Measurements from ENCODE around the gene SHPK.
A peak's percentile ranks its signal among the peaks of the same experiment; 100 is the strongest.
"Not testable (repeated sequence)": the region's sequence is repeated elsewhere in the genome, so short reads cannot be mapped to it uniquely, and the experiment has no call there.

Gene SHPK

DNA sequence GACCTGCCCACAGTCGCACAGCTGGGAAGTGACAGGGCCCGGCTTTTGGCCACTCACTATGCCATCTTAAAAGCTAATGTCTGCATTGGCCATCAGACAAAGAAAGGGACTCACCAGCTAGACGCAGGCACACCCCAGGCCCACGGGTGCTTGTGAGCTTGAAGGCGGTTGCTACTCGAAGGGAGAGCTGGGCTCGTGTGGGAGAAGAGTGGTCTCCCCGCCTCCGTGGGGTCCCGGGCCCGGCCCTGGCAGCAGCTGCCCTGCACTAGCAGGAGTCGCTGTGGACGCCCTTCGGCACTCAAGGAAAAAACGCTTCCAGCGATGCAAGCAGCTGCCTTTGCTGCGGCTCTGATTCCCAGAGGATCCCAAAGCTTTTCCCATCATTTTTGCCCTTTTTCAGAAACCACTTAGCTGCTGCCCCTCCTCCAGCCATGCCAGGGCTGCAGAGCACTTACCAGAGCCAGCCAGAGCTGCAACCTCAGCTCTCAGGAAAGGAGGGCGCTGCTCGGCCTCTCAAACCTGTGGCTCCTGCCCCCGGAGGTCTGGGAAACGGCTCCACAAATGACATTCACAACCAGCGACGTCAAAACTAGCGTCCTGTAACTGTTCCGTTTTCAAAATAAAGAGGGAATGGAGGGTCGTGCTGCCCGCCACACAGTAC, 39.1 kb downstream of the SHPK start:
- Mint-ChIP-seq H3K9me3 (no peaks in the 10 kb centered on the region), H3K4me1 (ENCODE audit: low read depth) (peaks cover 11% of the 10 kb centered on the region), H3K27me3 (no peaks in the 10 kb centered on the region), H3K4me3 (no peak overlapping the region), H3K36me3 (ENCODE audit: low read depth) (peaks cover 87% of the 10 kb centered on the region), H3K27ac (no peak overlapping the region)
- intact Hi-C loops (cut with micrococcal nuclease), result no loop called here

DNA sequence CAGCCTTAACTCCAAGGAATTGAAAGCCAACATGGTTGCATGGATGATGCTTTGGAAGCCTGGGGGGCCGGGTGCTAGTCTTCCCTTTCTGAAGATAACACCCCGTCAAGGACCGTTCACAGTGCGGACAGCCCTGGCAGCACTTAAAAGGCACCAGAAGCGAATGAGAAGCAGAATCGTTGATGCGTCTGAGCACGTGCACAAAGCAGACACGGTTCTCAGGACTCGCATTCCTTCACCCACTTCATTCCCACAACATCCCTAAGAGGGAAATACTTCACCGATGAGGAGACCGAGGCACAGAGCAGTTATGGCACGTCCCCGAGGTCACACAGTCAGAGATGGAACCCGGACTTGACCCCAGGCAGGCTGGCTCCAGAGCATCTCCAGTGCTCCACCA, 41.1 kb downstream of the SHPK start:
- H3K27ac Mint-ChIP-seq, result no peak overlapping the region

DNA sequence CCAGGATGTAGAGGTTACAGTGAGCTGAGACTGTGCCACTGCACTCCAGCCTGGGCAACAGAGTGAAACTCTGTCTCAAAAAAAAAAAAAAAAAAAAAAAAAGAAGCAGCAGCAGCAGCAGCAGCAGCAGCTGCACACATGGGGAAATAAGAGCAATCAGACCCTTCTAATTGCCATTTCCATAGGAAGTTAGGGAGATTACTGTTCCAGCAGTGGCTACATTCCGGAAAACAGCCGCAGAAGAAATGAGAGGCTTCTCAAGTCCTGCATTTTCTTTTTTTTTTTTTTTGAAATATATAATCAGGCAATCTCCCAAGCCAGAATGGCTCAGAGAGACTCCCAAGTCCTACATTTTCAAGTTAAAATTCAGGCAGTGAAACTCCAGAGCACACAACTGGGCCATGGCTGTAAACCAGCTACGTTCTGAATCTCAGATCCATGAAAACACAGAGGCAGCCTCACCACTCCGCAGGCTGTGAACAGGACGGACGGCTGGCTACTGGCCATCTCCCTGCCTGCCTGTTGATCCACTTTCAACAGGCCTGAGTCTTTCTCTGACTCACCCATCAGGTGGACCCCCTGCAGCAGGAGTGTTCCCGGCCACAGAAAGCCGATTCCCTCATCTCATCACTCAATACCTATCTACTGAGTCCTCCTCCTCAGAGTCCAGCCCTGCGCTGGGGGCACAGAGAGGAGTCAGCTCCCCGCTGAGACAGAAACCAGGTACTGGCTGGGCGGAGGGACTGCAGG, 41.8 kb downstream of the SHPK start:
- intact Hi-C loops (cut with micrococcal nuclease), result no loop called here
- Mint-ChIP-seq H3K27me3 (no peaks in the 10 kb centered on the region), H3K27ac (no peak overlapping the region), H3K4me3 (no peak overlapping the region), H3K36me3 (ENCODE audit: low read depth) (peaks cover 90% of the 10 kb centered on the region), H3K9me3 (no peaks in the 10 kb centered on the region), H3K4me1 (ENCODE audit: low read depth) (no peaks in the 10 kb centered on the region)

More for the DNA sequence above, 41.1 kb downstream of the SHPK start:
- H3K4me3 Mint-ChIP-seq, result no peak overlapping the region
- H3K9me3 Mint-ChIP-seq, result no peaks in the 10 kb centered on the region
- H3K4me1 Mint-ChIP-seq (ENCODE audit: low read depth), result no peaks in the 10 kb centered on the region
- intact Hi-C loops (cut with micrococcal nuclease), result no loop called here
- H3K36me3 Mint-ChIP-seq (ENCODE audit: low read depth), result peaks cover 90% of the 10 kb centered on the region
- no peaks in the 10 kb centered on the region for H3K27me3 Mint-ChIP-seq

DNA sequence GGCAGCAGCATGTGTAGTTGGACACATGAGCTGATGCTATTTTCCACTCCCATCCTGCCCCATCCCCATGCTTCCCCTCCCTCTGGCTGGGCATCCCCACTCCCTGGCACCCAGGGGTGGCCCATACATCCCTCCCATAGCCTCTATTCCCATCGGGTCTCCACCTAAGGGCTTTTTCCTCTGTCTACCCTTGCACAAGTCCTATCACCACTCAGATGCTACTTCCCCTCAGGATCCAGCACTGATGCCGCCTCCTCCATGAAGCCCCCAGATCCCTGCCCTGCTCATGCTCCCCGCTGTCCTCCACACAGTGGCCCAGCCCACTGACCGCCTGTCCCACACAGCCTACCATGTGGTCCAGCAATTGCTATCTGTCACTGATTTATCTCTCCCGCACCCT, 42.7 kb downstream of the SHPK start:
- Mint-ChIP-seq H3K36me3 (ENCODE audit: low read depth) (peaks cover 93% of the 10 kb centered on the region), H3K27me3 (no peaks in the 10 kb centered on the region), H3K27ac (no peak overlapping the region), H3K4me3 (no peak overlapping the region), H3K4me1 (ENCODE audit: low read depth) (no peaks in the 10 kb centered on the region), H3K9me3 (no peaks in the 10 kb centered on the region)
- intact Hi-C loops (cut with micrococcal nuclease), result no loop called here

DNA sequence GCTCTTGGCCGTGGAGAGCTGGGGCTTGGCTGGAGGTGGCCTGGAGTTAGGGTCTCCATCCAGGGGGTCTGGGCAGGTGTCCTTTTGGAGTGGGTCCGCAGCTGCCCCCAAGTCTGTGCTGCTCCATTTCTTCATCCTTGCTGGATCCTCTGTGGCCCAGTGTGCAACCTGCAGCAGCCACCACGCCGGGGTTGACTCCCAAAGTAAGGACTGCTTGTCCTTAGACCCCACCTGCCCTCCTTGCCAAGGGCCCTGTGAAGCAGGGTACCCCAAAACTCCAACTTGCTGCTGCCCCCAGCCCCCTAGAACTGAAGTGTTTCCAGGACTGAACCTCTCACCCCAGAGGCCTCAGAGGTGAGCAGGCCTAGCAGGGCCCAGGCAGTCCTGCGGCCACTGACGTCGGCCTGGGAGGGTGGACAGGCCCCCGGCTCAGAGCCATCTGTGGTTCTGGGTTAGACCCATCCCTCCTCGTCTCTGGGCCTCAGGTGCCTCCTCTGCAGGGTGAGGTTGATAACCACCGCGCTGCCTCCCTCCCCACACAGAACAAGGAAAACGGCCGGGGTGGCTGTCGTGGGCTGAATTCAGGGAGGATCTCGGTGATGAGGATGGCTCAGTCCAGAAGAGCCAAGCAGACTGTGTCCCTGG, 43.7 kb downstream of the SHPK start:
- Mint-ChIP-seq H3K4me1 (ENCODE audit: low read depth) (no peaks in the 10 kb centered on the region), H3K4me3 (no peak overlapping the region)

DNA sequence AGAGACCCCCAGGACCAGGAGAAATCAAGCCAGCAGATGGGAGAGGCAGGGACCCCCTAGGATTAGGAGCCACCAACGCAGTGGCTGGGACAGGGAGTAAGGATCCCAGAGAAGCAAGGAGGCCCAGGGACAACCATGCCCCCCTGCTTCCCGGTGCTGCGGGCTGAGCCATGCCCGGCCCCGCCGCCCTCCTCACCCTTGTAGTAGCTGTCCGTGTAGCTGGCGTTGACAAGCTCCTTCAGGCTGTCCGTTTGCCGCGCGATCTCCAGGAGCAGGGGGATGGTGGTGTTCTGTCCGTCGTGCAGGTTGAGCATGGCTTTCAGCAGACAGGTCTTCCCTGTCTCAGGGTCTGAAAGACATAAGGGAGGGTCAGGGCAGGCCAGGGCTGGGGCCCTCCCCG, 45.3 kb downstream of the SHPK start:
- no peaks in the 10 kb centered on the region for H3K27me3 Mint-ChIP-seq
- intact Hi-C loops (cut with micrococcal nuclease), result no loop called here
- no peak overlapping the region for H3K27ac Mint-ChIP-seq
- no peaks in the 10 kb centered on the region for H3K9me3 Mint-ChIP-seq
- no peak overlapping the region for H3K4me3 Mint-ChIP-seq
- H3K36me3 Mint-ChIP-seq (ENCODE audit: low read depth), result peaks cover 93% of the 10 kb centered on the region
- H3K4me1 Mint-ChIP-seq (ENCODE audit: low read depth), result peaks cover 6% of the 10 kb centered on the region

More for the DNA sequence above, 43.7 kb downstream of the SHPK start:
- Mint-ChIP-seq H3K36me3 (ENCODE audit: low read depth) (peaks cover 93% of the 10 kb centered on the region), H3K9me3 (no peaks in the 10 kb centered on the region), H3K27ac (no peak overlapping the region), H3K27me3 (no peaks in the 10 kb centered on the region)
- intact Hi-C loops (cut with micrococcal nuclease), result no loop called here

DNA sequence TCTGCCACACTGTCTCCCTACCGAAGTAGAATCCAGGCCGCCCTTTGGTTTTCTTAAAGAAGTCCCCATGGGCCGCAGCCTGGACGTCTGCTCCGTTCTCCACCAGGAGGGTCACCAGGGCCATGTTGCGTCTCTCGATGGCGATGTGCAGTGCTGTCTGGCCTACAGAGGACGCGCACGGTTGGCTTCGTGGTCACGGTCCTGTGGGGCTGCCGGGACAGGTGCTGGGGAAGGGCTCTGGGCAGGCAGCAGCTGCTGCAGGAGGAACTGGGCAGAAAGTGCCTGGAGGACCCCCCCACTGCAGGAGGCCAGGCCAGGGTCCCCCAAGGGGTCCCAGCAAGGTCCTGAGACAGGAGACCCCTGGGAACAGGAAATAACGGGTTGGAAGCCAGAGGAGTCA, 45.8 kb downstream of the SHPK start:
- H3K4me1 Mint-ChIP-seq (ENCODE audit: low read depth), result peaks cover 10% of the 10 kb centered on the region
- H3K9me3 Mint-ChIP-seq, result no peaks in the 10 kb centered on the region
- no peak overlapping the region for H3K27ac Mint-ChIP-seq
- H3K27me3 Mint-ChIP-seq, result no peaks in the 10 kb centered on the region
- no peak overlapping the region for H3K4me3 Mint-ChIP-seq
- intact Hi-C loops (cut with micrococcal nuclease), result no loop called here
- peaks cover 95% of the 10 kb centered on the region for H3K36me3 Mint-ChIP-seq (ENCODE audit: low read depth)

DNA sequence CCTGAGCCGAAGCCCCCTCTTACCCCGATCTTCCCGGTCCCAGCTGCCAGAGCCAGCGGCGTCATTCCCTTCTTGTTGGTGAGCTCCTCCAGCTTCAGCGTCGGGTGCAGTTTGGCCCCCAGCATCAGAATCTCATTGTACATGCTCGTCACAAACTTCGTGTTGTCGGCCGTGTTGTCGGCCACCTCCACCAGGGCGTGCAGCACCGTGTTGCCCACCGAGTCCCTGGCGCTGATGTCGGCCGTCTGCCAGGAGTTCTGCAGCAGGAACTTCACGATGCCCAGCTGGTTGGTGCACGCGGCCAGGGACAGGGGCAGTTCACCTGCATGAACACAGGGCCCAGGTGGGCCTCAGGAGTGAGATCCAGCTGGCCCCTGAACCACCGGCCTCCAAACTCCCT, 46.3 kb downstream of the SHPK start:
- Mint-ChIP-seq H3K36me3 (ENCODE audit: low read depth) (peaks cover 95% of the 10 kb centered on the region), H3K4me3 (no peak overlapping the region), H3K9me3 (no peaks in the 10 kb centered on the region), H3K27ac (no peak overlapping the region), H3K27me3 (no peaks in the 10 kb centered on the region), H3K4me1 (ENCODE audit: low read depth) (peaks cover 10% of the 10 kb centered on the region)
- intact Hi-C loops (cut with micrococcal nuclease), result no loop called here

DNA sequence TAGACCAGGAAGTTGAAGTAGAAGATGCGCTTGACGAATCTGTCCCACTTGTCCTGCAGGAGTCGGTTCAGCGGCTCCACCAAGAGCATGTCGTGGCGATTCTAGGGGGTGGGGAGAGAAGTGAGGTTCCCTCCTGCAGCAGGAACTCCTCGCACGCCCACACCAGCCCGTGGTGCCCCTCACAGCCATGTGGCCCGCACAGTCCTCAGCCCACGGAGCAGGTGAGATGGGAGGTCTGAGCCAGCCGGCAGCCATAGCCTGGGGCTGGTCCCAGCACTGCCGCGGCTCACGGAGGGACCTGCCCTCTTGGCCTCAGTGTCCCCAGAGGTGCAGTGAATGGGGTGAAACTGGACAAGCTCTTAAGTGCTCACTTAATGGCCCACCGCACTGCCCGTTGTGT, 50.2 kb downstream of the SHPK start:
- Mint-ChIP-seq H3K4me3 (no peak overlapping the region), H3K36me3 (ENCODE audit: low read depth) (peaks cover 99% of the 10 kb centered on the region), H3K9me3 (no peaks in the 10 kb centered on the region), H3K27me3 (no peaks in the 10 kb centered on the region), H3K27ac (no peak overlapping the region), H3K4me1 (ENCODE audit: low read depth) (peaks cover 10% of the 10 kb centered on the region)
- intact Hi-C loops (cut with micrococcal nuclease), result no loop called here

DNA sequence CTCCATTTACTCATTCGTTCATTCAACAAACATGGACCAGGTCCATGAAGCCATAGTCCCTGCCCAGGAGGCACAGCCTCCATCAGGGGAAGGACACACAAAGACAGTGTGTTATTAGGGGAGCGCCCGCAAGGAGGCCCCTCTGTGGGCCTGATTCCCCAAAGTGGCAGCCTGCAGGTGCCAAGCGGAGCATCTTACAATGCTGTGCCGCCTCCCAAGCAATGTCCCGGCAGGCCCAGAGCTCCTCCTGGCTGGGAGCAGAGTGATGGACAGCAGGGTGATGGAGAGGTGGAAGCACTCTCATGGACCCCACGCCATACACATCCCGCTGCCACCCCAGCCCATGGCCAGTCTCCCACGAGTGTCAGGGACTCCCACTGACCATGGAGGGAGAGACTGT, 52.6 kb downstream of the SHPK start:
- H3K27me3 Mint-ChIP-seq, result no peaks in the 10 kb centered on the region
- intact Hi-C loops (cut with micrococcal nuclease), result no loop called here
- no peaks in the 10 kb centered on the region for H3K9me3 Mint-ChIP-seq
- H3K4me3 Mint-ChIP-seq, result no peak overlapping the region
- H3K27ac Mint-ChIP-seq, result no peak overlapping the region
- H3K36me3 Mint-ChIP-seq (ENCODE audit: low read depth), result peaks cover 99% of the 10 kb centered on the region
- peaks cover 10% of the 10 kb centered on the region for H3K4me1 Mint-ChIP-seq (ENCODE audit: low read depth)

DNA sequence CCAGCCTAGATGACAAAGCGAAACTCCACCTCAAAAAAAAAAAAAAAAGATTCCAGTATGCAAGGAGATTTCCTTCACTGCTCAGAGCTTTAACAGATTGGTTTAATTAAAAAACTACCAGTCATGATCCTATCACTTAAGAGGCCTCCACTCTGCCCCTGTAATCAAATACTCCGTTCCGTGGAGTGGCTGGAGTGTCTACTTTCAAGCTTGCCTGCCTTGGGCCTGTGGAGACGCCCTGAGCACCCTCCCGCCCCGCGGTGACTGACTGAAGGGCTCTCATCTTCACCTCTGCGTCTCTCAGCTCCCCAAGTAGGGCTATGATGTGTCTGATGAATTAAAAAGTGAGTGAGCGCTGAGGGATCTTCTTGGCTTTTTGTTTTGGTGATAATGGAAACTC, 53.1 kb downstream of the SHPK start:
- peaks cover 10% of the 10 kb centered on the region for H3K4me1 Mint-ChIP-seq (ENCODE audit: low read depth)
- no peak overlapping the region for H3K27ac Mint-ChIP-seq
- H3K27me3 Mint-ChIP-seq, result no peaks in the 10 kb centered on the region
- H3K36me3 Mint-ChIP-seq (ENCODE audit: low read depth), result peaks cover 95% of the 10 kb centered on the region
- no peak overlapping the region for H3K4me3 Mint-ChIP-seq
- H3K9me3 Mint-ChIP-seq, result no peaks in the 10 kb centered on the region
- intact Hi-C loops (cut with micrococcal nuclease), result no loop called here

DNA sequence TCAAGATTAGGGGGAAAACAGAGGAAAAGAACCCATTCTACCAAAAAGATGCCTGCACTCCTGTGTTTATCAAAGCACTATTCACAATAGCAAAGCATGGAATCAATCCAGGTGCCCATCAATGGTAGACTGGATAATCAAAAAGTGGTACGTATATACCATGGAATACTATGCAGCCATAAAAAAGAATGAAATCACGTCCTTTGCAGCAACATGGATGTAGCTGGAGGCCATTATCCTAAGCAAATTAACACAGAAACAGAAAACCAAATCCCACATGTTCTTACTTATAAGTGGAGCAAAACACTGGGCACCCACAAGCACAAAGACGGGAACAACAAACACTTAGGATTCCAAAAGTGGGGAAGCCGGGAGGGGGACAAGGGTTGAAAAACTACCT, 57.4 kb downstream of the SHPK start:
- H3K4me1 Mint-ChIP-seq (ENCODE audit: low read depth); H3K9me3 Mint-ChIP-seq; H3K27me3 Mint-ChIP-seq; H3K4me3 Mint-ChIP-seq; intact Hi-C loops (cut with micrococcal nuclease); H3K27ac Mint-ChIP-seq: not testable (repeated sequence)
- peaks cover 95% of the 10 kb centered on the region for H3K36me3 Mint-ChIP-seq (ENCODE audit: low read depth)

DNA sequence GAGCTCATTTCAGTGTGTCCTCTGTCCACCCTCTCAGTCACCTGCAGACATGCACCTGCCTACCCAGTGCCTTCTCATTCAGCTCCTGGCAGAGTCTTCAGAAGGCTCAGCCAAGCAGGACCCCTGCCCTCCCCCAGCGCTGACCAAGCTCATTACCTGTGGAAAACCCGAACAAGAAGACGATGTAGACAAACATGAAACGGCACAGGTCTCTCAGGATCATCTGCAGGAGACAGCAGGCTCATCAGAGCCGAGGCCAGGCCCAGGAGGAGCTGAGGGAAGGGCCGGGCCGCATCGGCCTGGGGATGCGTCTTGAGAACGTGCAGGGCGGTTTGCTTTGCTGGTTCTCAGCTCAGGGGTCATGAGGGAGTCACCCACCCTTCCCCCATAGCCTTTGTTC, 59.1 kb downstream of the SHPK start:
- no peak overlapping the region for H3K4me3 Mint-ChIP-seq
- H3K4me1 Mint-ChIP-seq (ENCODE audit: low read depth), result peaks cover 7% of the 10 kb centered on the region
- intact Hi-C loops (cut with micrococcal nuclease), result no loop called here
- H3K27ac Mint-ChIP-seq, result no peak overlapping the region
- H3K36me3 Mint-ChIP-seq (ENCODE audit: low read depth), result peaks cover 96% of the 10 kb centered on the region
- no peaks in the 10 kb centered on the region for H3K9me3 Mint-ChIP-seq
- no peaks in the 10 kb centered on the region for H3K27me3 Mint-ChIP-seq

DNA sequence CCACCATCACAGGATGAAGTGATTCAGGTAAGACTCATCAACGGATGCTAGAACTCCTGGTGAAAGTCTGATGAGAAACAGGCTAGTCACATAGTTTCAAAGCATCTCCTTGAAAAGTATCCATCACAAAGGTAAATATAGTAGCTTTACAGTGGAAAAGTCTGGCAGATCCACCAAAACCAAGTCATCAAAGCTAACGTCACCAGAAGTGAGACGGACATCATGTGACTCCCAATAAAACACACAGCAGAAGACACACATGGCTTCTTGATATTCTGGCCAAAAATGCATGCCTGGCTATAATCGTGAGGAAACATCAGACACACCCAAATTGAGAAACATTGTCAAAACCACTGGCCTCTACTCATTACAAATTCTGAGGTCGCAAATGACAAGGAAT, 60.5 kb downstream of the SHPK start:
- peak overlapping the region; percentile 17 for H3K27ac Mint-ChIP-seq
- no peak overlapping the region for H3K4me3 Mint-ChIP-seq
- H3K36me3 Mint-ChIP-seq (ENCODE audit: low read depth), result peaks cover 96% of the 10 kb centered on the region
- H3K27me3 Mint-ChIP-seq, result no peaks in the 10 kb centered on the region
- H3K4me1 Mint-ChIP-seq (ENCODE audit: low read depth), result peaks cover 7% of the 10 kb centered on the region
- H3K9me3 Mint-ChIP-seq, result no peaks in the 10 kb centered on the region
- intact Hi-C loops (cut with micrococcal nuclease), result no loop called here
